ENCODE results near the gene HGFAC.

Gene HGFAC

DNA sequence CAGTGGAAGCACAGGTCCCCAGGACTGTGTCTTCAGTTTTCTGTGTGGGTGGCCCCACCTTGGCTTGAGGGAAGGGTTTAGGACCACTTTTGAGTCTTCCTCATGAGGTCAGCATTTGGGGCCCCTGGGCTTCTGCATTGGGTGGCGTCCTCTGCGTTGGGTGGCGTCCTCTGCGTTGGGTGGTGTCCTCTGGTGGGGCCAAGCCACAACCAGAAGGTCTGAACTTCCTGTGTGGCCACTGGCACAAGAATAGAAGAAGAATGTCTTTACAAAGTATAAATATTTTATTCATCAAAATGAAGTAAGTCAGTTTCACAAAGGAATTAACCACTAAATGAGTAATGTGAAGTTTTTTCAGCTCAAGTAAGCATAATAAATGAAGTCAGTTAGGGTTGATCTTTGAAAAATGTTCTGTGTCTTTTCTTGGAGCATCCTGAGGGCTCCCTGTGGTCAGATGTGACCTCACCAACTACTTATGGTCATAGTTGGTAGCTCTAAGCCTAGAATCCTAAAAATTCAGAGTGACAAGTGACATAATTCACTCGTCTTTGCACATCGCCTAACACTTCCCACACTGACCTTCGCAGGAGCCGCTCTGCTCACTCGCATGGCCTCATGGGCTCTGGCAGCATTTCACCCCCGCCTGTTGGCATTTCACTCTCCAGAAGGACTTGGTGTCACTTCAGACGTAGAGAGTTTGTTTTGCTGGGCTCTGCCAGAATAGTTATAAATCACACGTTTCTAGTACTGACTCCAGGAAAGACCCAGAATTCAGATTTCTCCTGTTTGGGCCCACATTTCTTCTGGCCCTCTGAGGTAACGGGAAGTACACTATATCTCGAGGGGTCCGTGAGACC is 39.0 kb upstream of the HGFAC start:
- peaks cover 24% of the 10 kb centered on the region for H4K20me1 ChIP-seq (ENCODE audit: insufficient read depth, low read length)
- H3K36me3 ChIP-seq (replicated peaks; ENCODE audit: low read depth, low read length): peaks cover 13% of the 10 kb centered on the region
- no peaks in the 10 kb centered on the region for H3K9me3 ChIP-seq (ENCODE audit: insufficient read depth, low read length)
- no peak overlapping the region for H3K4me2 ChIP-seq (ENCODE audit: low read length)
- no peak overlapping the region for H3K27ac ChIP-seq (ENCODE audit: low read length)
- no peak overlapping the region for H2AFZ ChIP-seq (ENCODE audit: low read depth, low read length)
- peaks cover 26% of the 10 kb centered on the region for H3K79me2 ChIP-seq (ENCODE audit: low read length)
- no peak overlapping the region for H3K9ac ChIP-seq (ENCODE audit: low read length)
- H3K4me1 ChIP-seq (ENCODE audit: low read length): peaks cover 10% of the 10 kb centered on the region; the same call in 1 of the 2 replicates
- TF ChIP-seq CTCF (IDR thresholded peaks at IDR 0.05; ENCODE audit: low read depth, low read length) (no peak), EZH2phosphoT487 (IDR thresholded peaks at IDR 0.05; ENCODE audit: low read depth) (no peak)
- H3K4me3 ChIP-seq (ENCODE audit: low read length): no peak overlapping the region
- no peaks in the 10 kb centered on the region for H3K27me3 ChIP-seq (ENCODE audit: low read depth, low read length)

DNA sequence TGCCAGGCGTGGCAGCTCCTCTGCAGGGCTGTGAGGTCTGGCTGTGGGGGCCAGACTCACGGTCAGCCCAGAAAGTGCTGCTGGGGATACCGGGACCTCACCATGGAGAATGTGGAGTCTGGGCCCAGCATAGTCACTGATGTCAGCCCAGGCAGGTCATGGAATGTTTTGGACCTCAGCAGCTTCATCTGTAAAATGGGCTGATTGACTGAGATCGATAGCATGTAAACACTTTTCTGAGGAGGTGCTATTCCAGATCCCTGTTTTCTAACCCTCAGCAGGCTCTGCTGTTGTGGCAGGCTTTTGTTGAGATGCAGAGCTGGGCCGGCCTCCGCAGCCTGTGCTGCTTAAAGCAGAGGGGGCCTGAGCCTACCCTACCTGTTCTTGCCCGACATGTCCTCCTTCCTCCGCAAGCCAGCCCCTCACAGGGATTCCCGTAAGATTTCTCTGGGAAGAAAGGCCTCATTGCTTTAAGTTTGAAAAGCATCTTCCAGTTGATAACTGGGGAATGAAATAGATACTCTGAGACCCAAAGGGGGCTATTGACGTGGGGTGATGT is 38.3 kb upstream of the HGFAC start:
- Histone ChIP-seq H3K4me2 (ENCODE audit: low read length) (no peak overlapping the region), H2AFZ (ENCODE audit: low read depth, low read length) (no peak overlapping the region), H4K20me1 (ENCODE audit: insufficient read depth, low read length) (peaks cover 30% of the 10 kb centered on the region), H3K79me2 (ENCODE audit: low read length) (peaks cover 29% of the 10 kb centered on the region), H3K4me1 (ENCODE audit: low read length) (peaks cover 10% of the 10 kb centered on the region; the same call in 1 of the 2 replicates), H3K27ac (ENCODE audit: low read length) (no peak overlapping the region), H3K27me3 (ENCODE audit: low read depth, low read length) (no peaks in the 10 kb centered on the region), H3K36me3 (replicated peaks; ENCODE audit: low read depth, low read length) (peaks cover 13% of the 10 kb centered on the region), H3K4me3 (ENCODE audit: low read length) (no peak overlapping the region), H3K9me3 (ENCODE audit: insufficient read depth, low read length) (no peaks in the 10 kb centered on the region), H3K9ac (ENCODE audit: low read length) (no peak overlapping the region)
- no peak for TF ChIP-seq EZH2phosphoT487 (IDR thresholded peaks at IDR 0.05; ENCODE audit: low read depth)
- no peak for TF ChIP-seq CTCF (IDR thresholded peaks at IDR 0.05; ENCODE audit: low read depth, low read length)

DNA sequence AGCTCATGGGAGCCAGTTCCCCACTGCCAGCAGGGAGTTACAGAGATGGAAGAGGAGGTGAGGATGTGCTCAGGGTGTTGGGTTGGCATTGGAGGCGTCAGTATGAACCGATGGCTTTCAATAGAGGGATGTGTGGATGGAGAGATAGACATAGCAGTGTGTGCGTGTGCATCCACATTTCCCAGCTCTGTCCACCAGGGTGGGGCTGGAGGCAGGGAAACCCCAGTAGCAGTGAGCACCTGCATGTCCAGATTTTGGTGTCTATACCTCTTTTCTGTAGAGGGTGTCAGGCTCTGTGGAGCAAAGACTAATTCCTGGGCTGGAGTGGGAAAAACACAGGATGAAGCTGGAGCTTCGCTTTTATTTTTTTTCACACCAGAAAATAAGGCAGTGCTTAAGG is 37.2 kb upstream of the HGFAC start:
- H3K4me1 ChIP-seq (ENCODE audit: low read length): no peaks in the 10 kb centered on the region; the same call in 1 of the 2 replicates
- H3K36me3 ChIP-seq (replicated peaks; ENCODE audit: low read depth, low read length): peaks cover 13% of the 10 kb centered on the region
- H4K20me1 ChIP-seq (ENCODE audit: insufficient read depth, low read length): peaks cover 33% of the 10 kb centered on the region
- peaks cover 32% of the 10 kb centered on the region for H3K79me2 ChIP-seq (ENCODE audit: low read length)
- no peaks in the 10 kb centered on the region for H3K27me3 ChIP-seq (ENCODE audit: low read depth, low read length)
- TF ChIP-seq EZH2phosphoT487 (IDR thresholded peaks at IDR 0.05; ENCODE audit: low read depth): no peak
- no peak overlapping the region for H3K4me2 ChIP-seq (ENCODE audit: low read length)
- H2AFZ ChIP-seq (ENCODE audit: low read depth, low read length): no peak overlapping the region
- no peaks in the 10 kb centered on the region for H3K9me3 ChIP-seq (ENCODE audit: insufficient read depth, low read length)
- H3K9ac ChIP-seq (ENCODE audit: low read length): no peak overlapping the region
- no peak overlapping the region for H3K27ac ChIP-seq (ENCODE audit: low read length)
- H3K4me3 ChIP-seq (ENCODE audit: low read length): no peak overlapping the region

DNA sequence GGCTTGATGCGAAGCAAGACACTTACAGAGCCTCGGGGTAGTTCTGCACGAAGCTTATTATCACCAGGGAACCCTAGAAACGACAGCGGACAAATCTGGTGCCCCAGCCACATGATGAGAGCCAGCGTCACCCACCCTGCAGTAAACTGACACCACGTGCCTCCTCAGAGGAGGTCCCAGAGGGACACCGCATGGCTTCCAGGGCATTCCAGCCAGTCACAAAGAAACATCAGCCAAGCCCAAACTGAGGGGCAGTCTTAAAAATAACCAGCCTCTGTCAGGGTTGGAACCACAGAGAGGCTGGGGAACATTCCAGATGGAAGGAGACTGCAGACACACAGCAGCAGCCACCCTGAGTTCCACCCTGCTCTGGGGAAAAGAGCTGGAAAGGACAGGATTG is 36.6 kb upstream of the HGFAC start:
- Histone ChIP-seq H3K4me3 (ENCODE audit: low read length) (no peak overlapping the region), H3K9me3 (ENCODE audit: insufficient read depth, low read length) (no peaks in the 10 kb centered on the region), H4K20me1 (ENCODE audit: insufficient read depth, low read length) (peaks cover 33% of the 10 kb centered on the region), H3K27ac (ENCODE audit: low read length) (no peak overlapping the region), H3K36me3 (replicated peaks; ENCODE audit: low read depth, low read length) (peaks cover 9% of the 10 kb centered on the region), H3K27me3 (ENCODE audit: low read depth, low read length) (no peaks in the 10 kb centered on the region), H3K9ac (ENCODE audit: low read length) (no peak overlapping the region), H3K4me1 (ENCODE audit: low read length) (no peaks in the 10 kb centered on the region), H3K4me2 (ENCODE audit: low read length) (no peak overlapping the region), H2AFZ (ENCODE audit: low read depth, low read length) (no peak overlapping the region), H3K79me2 (ENCODE audit: low read length) (peaks cover 32% of the 10 kb centered on the region)
- TF ChIP-seq EZH2phosphoT487 (IDR thresholded peaks at IDR 0.05; ENCODE audit: low read depth) (no peak), CTCF (IDR thresholded peaks at IDR 0.05; ENCODE audit: low read depth, low read length) (no peak)
